Measurements from ENCODE around the gene CRX.
"Not testable (repeated sequence)": the region's sequence is repeated elsewhere in the genome, so short reads cannot be mapped to it uniquely, and the experiment has no call there.

The CRX gene

GRCh38 chr19:47804451-47804850 lies 17.3 kb upstream of the CRX start, which contains the start of gene TPRX1:
Gene TPRX1, minus strand, starts transcription at chr19:47804551. Its CDS starts 12 bp downstream, at chr19:47804539.
- DNase-seq = not testable (repeated sequence)

DNA sequence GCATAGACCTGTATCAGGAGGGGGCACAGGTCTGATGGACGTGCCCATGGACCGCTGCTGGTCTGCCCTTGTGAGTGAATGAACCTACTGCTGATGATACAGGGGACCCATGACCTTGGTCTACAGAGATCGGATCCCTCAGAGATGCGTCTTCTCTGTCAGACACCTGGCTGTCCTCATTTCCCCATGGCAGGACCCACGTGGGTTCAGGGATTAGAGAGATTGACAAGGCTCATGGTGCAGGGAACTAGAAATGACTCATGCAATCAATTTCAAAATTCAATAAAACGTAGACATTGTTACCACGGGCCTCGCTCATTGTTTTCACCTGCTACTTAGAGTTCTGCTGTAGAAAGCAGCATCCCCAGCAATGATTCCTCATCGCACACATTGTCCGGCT lies 16.4 kb upstream of the CRX start:
- no peak for DNase-seq

DNA sequence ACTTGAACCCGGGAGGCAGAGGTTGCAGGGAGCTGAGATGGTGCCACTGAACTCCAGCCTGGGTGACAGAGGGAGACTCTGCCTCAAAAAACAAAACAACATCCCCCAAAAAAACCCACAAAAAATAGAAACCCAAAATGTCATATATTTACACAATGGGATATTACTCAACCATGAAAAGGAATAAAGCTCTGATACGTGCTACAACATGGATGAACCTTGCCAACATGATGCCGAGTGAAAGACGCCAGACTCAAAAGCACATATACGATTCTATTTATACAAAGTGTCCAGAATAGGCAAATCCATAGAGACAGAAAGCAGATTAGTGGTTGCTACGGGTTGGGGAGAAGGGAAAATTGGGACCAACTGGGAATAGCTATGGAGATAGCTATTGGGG lies 15.3 kb upstream of the CRX start:
- no peak for DNase-seq

DNA sequence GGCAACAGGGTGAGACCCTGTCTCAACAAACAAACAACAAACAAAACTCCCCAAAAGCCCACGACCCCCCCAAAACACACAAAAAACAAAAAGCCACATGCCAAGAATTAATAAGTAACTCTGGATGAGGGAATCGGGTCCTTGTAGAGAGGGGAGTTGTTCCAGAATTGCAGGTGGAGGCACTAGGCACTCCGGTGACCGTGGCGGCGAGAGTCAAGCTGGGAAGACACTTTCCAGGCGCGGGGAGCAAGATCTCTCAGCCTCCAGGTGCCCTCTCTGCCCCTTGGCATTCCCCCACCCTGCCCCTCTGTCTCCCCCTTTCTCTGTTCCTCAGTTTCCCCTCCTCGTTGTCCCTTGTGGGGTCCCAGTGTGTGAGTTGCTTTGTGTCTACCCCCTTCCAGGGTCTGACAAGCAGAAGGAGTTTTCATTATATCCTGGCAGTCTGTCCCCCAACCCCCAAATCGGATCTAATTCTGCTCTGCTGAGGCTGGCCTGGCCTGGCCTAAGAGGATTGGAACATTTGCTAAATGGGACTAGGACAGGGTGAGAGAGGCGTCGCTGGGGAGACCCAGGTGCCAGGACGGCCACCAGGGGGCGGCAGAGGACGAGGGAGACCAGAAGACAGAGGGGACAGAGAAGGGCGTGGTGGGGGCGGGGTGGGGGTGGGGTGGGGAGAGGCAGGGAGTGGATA lies 8.3 kb upstream of the CRX start:
- peak; percentile 80 for DNase-seq

DNA sequence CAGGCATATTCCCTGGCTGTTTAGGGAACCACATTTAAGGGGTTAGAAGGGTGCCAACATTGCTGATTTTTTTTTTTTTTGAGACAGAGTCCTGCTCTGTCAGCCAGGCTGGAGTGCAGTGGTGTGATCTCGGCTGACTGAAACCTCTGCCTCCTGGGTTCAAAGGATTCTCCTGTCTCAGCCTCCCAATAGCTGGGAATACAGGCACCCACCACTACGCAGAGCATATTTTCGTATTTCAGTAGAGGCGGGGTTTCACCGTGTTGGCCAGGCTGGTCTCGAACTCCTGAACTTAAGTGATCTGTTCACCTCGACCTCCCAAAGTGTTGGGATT lies 7.8 kb upstream of the CRX start:
- DNase-seq = no peak

- not testable (repeated sequence) for DNase-seq
Measured at GRCh38 chr19:47816270-47816669, 5.5 kb upstream of the CRX start.

DNA sequence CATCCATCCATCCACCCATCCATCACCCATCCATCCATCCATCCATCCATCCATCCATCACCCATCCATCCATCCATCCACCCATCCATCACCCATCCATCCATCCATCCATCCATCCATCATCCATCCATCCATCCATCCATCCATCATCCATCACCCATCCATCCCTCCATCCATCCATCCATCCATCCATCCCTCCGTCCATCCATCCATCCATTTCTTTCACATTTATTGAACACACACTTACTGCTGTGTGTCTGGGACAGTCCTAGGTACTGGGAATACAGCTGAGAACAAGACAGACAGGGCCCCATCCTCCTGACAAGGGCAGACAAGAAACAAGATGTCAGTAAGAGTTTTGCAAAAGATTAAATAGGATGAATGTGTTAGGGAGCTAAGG lies 3.5 kb upstream of the CRX start:
- DNase-seq = not testable (repeated sequence)

DNA sequence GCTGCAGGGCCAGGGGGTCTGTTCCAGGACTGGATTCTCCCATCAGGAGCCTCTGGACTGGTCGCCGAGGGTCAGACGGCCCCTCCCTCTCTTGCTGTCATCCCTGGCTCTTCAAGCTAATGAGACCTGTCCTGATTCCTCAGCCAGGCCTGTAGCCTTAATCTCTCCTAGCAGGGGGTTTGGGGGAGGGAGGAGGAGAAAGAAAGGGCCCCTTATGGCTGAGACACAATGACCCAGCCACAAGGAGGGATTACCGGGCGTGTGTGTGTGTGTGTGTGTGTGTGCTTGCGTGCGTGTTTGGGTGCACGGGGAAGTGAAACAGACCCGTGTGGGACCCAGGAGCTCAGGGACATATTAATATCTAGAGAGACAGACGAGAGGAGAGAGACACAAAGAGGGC lies 1.9 kb upstream of the CRX start:
- no peak for DNase-seq

- DNase-seq = no peak
Measured at GRCh38 chr19:47820410-47820809, 1.3 kb upstream of the CRX start.

DNA sequence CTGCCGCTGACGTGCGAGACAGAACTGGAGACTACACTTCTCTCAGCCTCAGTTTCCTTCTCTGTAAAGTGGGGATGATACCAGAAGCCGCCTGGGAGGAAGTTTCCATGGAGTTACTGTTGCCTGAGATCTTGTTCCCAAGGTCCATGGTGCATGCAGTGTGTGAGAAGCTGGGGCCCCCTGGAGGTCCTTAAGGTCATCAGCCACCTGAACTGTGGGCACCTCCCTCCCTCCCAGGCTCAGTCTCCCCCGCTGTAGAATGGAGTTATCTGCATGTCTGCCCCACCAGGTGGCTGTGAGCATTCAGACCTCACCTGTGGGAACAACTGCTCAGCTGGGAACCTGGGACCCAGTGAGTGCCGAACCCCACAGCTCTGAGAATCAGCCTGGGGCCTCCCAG lies 2.7 kb downstream of the CRX start:
- DNase-seq = no peak

DNA sequence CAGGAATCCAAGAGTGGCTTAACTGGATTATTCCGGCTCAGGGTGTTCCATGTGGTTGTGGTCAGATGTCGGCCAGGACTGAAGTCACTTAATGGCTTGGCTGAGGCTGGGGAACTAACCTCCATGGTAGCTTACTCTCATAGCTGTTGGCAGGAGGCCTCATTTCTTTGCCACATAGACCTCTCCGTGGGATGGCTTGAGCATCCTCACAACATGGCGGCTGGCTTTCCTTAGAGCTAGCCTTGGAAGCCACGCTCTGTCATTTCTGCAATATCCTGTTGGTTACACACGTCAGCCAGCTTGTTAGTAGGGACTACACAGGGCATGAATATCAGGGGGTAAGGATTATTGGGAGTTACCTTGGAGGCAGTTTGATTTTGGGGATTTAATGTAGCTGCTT lies 5.1 kb downstream of the CRX start:
- DNase-seq = no peak

- DNase-seq = no peak
Measured at GRCh38 chr19:47832723-47833122, 11.0 kb downstream of the CRX start.

DNA sequence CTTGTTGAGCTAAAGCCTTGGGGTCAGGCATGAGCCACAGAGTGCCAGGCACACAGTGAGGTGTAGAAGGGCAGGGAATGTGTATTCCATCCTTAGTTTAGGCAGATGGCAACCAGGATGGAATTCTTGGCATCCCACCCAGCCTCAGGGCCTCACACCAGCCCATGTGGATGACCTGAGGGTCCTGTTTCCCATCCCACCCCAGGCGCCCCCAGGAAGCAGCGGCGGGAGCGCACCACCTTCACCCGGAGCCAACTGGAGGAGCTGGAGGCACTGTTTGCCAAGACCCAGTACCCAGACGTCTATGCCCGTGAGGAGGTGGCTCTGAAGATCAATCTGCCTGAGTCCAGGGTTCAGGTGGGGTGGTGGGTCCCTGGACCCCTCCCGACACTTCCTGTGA lies 14.3 kb downstream of the CRX start:
- DNase-seq = no peak

- no peak for DNase-seq
Measured at GRCh38 chr19:47839411-47839810, 17.7 kb downstream of the CRX start.

DNA sequence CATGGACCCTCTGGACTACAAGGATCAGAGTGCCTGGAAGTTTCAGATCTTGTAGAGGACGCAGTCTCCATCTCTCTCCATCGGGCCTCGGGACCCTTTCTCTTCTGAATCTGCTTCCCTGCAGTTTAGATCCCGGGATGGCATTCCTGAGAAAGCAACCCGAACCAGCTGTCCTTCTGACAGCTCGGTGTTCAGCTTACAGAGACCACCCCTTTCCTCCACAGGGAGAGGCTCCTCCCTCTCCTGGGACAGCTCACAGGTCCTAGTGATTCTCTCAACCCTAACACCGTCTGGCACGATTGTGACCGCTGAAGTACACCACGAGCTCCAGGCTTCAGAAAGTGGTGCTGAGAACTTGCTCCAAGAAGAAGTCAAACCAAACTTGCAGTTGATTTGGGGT lies 18.2 kb downstream of the CRX start:
- DNase-seq = no peak

DNA sequence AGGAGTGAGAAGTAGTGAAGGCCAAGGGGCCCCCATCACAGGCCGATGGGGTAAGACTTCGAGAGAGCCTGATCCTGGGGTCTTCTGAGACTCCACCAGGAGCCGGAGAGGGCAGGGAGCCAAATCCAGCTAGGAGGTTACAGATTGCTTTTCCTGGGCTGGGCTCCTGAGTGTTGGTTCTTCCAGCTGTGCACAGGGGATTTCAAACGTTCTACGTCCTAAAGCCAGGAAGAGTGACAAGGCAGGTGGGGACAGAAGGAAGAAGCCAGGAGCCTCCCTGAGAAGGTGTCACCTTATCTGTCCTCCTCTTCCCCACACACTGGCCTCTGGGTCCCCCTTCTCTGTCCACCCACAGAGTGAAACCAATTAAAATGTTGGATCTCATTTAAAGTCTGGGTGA lies 21.2 kb downstream of the CRX start:
- DNase-seq = no peak

DNA sequence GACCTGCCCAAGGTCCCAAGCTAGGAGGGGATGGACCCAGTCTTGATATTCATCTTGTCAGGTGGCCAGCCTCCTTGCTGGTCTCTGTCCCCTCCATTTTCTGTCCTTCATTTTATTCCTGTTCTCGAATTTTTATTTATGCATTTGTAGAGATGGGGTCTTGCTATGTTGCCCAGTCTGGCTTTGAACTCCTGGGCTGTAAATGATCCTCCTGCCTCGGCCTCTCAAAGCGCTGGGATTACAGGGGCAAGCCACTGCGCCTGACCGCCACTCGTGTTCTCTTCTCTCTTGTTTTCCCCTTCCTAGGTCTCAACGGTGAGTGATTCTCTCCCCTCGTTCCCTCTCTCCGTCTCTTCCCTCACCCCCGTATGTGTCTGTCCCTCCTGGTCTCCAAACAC lies 26.7 kb downstream of the CRX start:
- no peak for DNase-seq

- DNase-seq = peak; percentile 13
Measured at GRCh38 chr19:47848823-47849473, 27.2 kb downstream of the CRX start.

DNA sequence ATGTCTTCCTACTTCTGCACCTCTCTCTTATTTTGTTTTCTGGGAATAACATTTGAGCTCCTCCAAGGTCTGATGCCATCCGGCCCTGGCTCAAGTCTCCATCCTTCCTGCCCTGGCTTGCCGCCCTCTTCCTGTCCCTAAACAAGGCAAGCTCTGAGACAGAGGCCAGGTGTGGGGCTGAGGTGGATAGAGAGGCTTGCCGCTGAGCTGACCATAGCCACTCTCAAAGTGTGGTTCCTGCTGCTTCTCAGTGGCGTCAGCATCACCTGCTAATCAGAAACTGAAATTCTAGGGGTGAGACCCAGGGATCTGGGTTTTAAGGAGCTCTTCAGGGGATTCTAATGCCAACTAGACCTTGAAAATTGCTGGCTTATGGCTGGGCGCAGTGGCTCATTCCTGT lies 31.3 kb downstream of the CRX start:
- no peak for DNase-seq

- DNase-seq = no peak
Measured at GRCh38 chr19:47854459-47854858, 32.7 kb downstream of the CRX start.

DNA sequence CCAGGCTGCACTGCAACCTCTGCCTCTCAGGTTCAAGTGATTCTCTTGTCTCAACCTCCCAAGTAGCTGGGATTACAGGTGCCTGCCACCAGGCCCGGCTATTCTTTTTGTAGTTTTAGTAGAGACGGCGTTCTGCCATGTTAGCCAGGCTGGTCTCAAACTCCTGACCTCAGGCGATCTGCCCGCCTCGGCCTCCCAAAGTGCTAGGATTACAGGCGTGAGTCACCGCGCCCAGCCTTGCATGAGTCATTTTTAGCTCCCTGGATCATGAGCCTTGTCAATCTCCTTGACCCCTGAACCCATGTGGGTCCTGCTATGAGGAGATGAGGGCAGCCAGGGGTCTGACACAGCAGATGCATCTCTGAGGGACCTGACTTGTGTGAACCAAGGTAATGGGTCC lies 36.5 kb downstream of the CRX start:
- DNase-seq = not testable (repeated sequence)

GRCh38 chr19:47858646-47859285 lies 37.0 kb downstream of the CRX start, which contains the start of gene TPRX2:
Gene TPRX2, plus strand, starts transcription at chr19:47859235. Its CDS starts 12 bp downstream, at chr19:47859247.
- DNase-seq = not testable (repeated sequence)

- not testable (repeated sequence) for DNase-seq
Measured at GRCh38 chr19:47859838-47860237, 38.1 kb downstream of the CRX start.

DNA sequence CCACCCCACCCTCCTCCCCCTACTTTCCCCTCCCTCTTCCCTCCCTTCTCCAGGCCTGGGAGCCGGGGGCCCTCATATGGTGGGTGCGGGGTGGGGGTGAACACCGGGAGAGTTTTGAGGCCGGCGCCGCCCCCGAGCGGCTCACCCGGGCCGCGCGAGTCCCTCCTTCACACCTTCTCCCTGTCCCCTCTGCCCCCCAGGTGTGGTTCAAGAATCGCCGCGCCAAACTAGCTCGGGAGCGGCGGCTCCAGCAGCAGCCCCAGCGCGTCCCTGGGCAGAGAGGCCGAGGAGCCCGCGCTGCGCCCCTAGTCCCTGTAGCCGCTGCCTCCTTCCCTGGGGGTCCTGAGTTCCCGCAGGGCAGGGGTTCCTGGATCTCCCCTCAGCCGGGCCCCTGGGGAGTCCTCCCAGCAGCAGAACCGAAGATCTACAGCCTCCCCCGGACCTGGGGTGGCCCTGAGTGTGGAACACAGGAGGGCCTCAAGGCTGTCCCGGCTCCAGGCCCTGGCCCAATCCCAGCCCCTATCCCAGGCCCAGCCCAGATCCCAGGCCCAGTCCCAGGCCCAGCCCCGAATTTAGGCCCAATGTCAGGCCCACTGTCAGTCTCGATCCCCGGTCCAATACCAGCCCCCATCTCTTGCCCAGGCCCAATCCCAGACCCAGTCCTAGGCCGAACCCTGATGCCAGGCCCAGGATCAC lies 39.0 kb downstream of the CRX start:
- DNase-seq = no peak

Measured in hematopoietic multipotent progenitor cell treated with erythropoietin and hydrocortisone succinate and interleukin-3 and kit ligand, for 8 days (in vitro differentiated cells).